CD14-positive monocyte (primary cell): Measurements from ENCODE around the gene GABRB2. TPM values are rescaled to one million over a fixed set of nuclear protein-coding genes. Genes with fewer than 3 reads are reported as not detected.

Experiments
- DNase-seq, 3 donors: peaks; one replicate each; pipeline ENCODE4 v3.0.0-alpha.2; 2011 to 2022
- H2AFZ ChIP-seq: 2 replicates; pipeline ENCODE4 v1.6.0; 2012; ENCODE audit warnings: mild to moderate bottlenecking, low read depth, low read length, inconsistent platforms; ENCODE audit not compliant: insufficient read depth, poor library complexity, severe bottlenecking
- H3K27ac ChIP-seq, 2 donors: 1 replicate in 1 of 2; 2 replicates in 1 of 2; pipeline ENCODE4 v1.5.1; 2012 to 2013; ENCODE audit warnings: low read length in 2 of 2, control low read depth in 1 of 2, inconsistent platforms in 1 of 2, low read depth in 1 of 2, mild to moderate bottlenecking in 1 of 2
- H3K27me3 ChIP-seq, 2 donors: one replicate each; pipeline versions ENCODE4 v1.6.0 to v1.6.1; 2011 to 2013; ENCODE audit warnings: low read length in 2 of 2; ENCODE audit not compliant: control insufficient read depth in 2 of 2, insufficient read depth in 2 of 2
- H3K36me3 ChIP-seq, 2 donors: replicated peaks in 1 of 2; 1 replicate in 1 of 2; 2 replicates in 1 of 2; pipeline versions ENCODE4 v1.5.1 to v1.6.1; 2012 to 2013; ENCODE audit warnings: low read length in 2 of 2, control low read depth in 1 of 2, inconsistent platforms in 1 of 2, mild to moderate bottlenecking in 1 of 2; ENCODE audit not compliant: insufficient read depth in 2 of 2, control insufficient read depth in 1 of 2
- H3K4me1 ChIP-seq, 2 donors: 1 replicate in 1 of 2; 2 replicates in 1 of 2; pipeline versions ENCODE4 v1.5.1 to v1.6.1; 2012 to 2013; ENCODE audit warnings: low read length in 2 of 2, control low read depth in 1 of 2, inconsistent platforms in 1 of 2, mild to moderate bottlenecking in 1 of 2, moderate library complexity in 1 of 2; ENCODE audit not compliant: insufficient read depth in 2 of 2, control insufficient read depth in 1 of 2
- H3K4me2 ChIP-seq: replicated peaks from 2 replicates; pipeline ENCODE3; 2012; ENCODE audit warnings: low read length, moderate library complexity, mild to moderate bottlenecking; ENCODE audit not compliant: poor library complexity, severe bottlenecking; ENCODE audit errors: extremely low read depth
- H3K4me3 ChIP-seq, 3 experiments: fragments of 200-600 bp in 1 of 3; sonication (generic) in 1 of 3; replicated peaks in 1 of 3; 1 replicate in 2 of 3; 2 replicates in 1 of 3; pipeline ENCODE4 v1.5.1; 2011 to 2013; ENCODE audit warnings: low read length in 3 of 3, mild to moderate bottlenecking in 3 of 3, control low read depth in 2 of 3, low read depth in 2 of 3, inconsistent platforms in 1 of 3, moderate library complexity in 1 of 3
- H3K79me2 ChIP-seq: 2 replicates; pipeline ENCODE4 v1.6.0; 2012; ENCODE audit warnings: mild to moderate bottlenecking, control low read depth, inconsistent platforms, low read length, moderate library complexity; ENCODE audit not compliant: insufficient read depth
- H3K9ac ChIP-seq: 2 replicates; pipeline ENCODE4 v1.6.0; 2017; ENCODE audit warnings: low read length, mild to moderate bottlenecking; ENCODE audit not compliant: insufficient read depth, poor library complexity, severe bottlenecking
- H3K9me3 ChIP-seq, 2 donors: replicated peaks in 1 of 2; 1 replicate in 1 of 2; 2 replicates in 1 of 2; pipeline versions ENCODE4 v1.5.1 to v1.6.1; 2012 to 2013; ENCODE audit warnings: low read length in 2 of 2, control low read depth in 1 of 2; ENCODE audit not compliant: control insufficient read depth in 1 of 2, insufficient read depth in 1 of 2
- H4K20me1 ChIP-seq: 2 replicates; pipeline ENCODE4 v1.6.0; 2012; ENCODE audit warnings: mild to moderate bottlenecking, low read length, control low read depth, moderate library complexity; ENCODE audit not compliant: insufficient read depth
- H3K27ac Mint-ChIP-seq, 7 donors: one replicate each; pipeline ENCODE4 v1.8.0; 2020; ENCODE audit warnings: mild to moderate bottlenecking in 7 of 7, mixed read lengths in 7 of 7, moderate library complexity in 6 of 7, inconsistent platforms in 2 of 7
- H3K27me3 Mint-ChIP-seq, 3 donors: one replicate each; pipeline ENCODE4 v1.8.0; 2021 to 2022; ENCODE audit warnings: low read depth in 3 of 3, mild to moderate bottlenecking in 3 of 3, mixed read lengths in 3 of 3, moderate library complexity in 3 of 3, inconsistent platforms in 1 of 3
- H3K36me3 Mint-ChIP-seq, 2 donors: one replicate each; pipeline ENCODE4 v1.8.0; 2020; ENCODE audit warnings: mixed read lengths in 2 of 2, inconsistent platforms in 1 of 2, mild to moderate bottlenecking in 1 of 2
- H3K4me1 Mint-ChIP-seq: one replicate; pipeline ENCODE4 v1.8.0; 2020; ENCODE audit warnings: mild to moderate bottlenecking, mixed read lengths
- H3K4me3 Mint-ChIP-seq, 2 donors: one replicate each; pipeline ENCODE4 v1.8.0; 2020; ENCODE audit warnings: mild to moderate bottlenecking in 2 of 2, mixed read lengths in 2 of 2, moderate library complexity in 1 of 2
- H3K9me3 Mint-ChIP-seq, 7 donors: one replicate each; pipeline ENCODE4 v1.8.0; 2020 to 2022; ENCODE audit warnings: mixed read lengths in 7 of 7, mild to moderate bottlenecking in 6 of 7, moderate library complexity in 6 of 7, inconsistent platforms in 2 of 7
- WGBS: methylation state at CpG from one replicate; pipeline ENCODE4 v1.1.5; 2013; ENCODE audit warnings: missing lambda C conversion rate; ENCODE audit not compliant: insufficient coverage; 5-methylcytosine and 5-hydroxymethylcytosine counted together
- intact Hi-C, 2 donors: fragments of 100-400 bp; cut with micrococcal nuclease; formaldehyde crosslinking; loops; one replicate each; pipeline versions ENCODE4 v1.15.0 to v1.15.1; 2023
- polyA plus RNA-seq, 3 donors: library from polyadenylated mRNA; depleted of rRNA in 1 of 3; unstranded in 2 of 3; stranded (reverse) in 1 of 3; fragments of 300-500 nt in 2 of 3; fragments of >200 nt in 1 of 3; fragmentation: Illumina TruSeq in 2 of 3; gene quantifications; 1 replicate in 2 of 3; 2 replicates in 1 of 3; pipeline ENCODE4 v1.2.3, GENCODE V29; 2012 to 2021
- TF ChIP-seq, protein P1 (sequence below): fragments of 200-600 bp; IDR thresholded peaks from one replicate; pipeline ENCODE4 v1.8.0; 2022; ENCODE audit warnings: antibody characterized with exemption, mild to moderate bottlenecking

The GABRB2 gene
- polyA plus RNA-seq, 3 donors = not detected

DNA sequence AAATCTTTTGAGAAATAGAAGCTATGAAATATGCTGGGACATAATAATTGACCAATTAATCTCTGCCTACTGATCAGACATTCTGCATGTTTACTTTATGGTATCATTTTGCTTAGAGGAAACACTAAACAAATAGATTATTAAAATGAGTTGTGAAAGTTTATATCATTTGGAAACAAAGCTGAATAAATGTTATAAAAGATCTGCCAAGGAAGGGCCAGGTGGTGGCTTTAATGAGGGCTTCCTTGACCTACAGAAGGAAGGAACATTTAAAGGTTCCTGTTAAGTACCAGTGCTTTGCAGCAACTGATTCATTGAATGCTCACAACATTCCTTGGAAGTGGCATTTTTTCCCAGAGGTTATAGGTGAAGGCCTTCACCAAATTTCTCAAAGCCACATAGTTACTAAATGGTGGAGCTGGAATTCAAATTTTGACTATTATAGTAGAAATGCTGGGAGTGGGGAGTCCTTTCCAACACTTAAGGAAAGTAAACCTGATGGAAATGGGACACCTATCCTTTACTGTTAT is 250.7 kb downstream of the GABRB2 start:
- H2AFZ ChIP-seq = no peak overlapping the region
- intact Hi-C loops = no loop called here
- H3K27ac Mint-ChIP-seq = no peak overlapping the region
- no peak for DNase-seq
- H3K27ac ChIP-seq = no peak overlapping the region
- H3K36me3 Mint-ChIP-seq = no peaks in the 10 kb centered on the region
- H3K4me3 ChIP-seq = no peak overlapping the region
- H4K20me1 ChIP-seq = no peaks in the 10 kb centered on the region
- no peak overlapping the region for H3K9ac ChIP-seq
- H3K4me3 Mint-ChIP-seq = no peak overlapping the region
- no peaks in the 10 kb centered on the region for H3K79me2 ChIP-seq
- no peaks in the 10 kb centered on the region for H3K4me1 Mint-ChIP-seq
- TF ChIP-seq, protein P1, sequence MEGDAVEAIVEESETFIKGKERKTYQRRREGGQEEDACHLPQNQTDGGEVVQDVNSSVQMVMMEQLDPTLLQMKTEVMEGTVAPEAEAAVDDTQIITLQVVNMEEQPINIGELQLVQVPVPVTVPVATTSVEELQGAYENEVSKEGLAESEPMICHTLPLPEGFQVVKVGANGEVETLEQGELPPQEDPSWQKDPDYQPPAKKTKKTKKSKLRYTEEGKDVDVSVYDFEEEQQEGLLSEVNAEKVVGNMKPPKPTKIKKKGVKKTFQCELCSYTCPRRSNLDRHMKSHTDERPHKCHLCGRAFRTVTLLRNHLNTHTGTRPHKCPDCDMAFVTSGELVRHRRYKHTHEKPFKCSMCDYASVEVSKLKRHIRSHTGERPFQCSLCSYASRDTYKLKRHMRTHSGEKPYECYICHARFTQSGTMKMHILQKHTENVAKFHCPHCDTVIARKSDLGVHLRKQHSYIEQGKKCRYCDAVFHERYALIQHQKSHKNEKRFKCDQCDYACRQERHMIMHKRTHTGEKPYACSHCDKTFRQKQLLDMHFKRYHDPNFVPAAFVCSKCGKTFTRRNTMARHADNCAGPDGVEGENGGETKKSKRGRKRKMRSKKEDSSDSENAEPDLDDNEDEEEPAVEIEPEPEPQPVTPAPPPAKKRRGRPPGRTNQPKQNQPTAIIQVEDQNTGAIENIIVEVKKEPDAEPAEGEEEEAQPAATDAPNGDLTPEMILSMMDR = no peak
- H3K36me3 ChIP-seq = no peaks in the 10 kb centered on the region
- H3K27me3 Mint-ChIP-seq = peaks cover 0 to 1% (median 0%) of the 10 kb centered on the region in 3 donors
- no peaks in the 10 kb centered on the region for H3K9me3 ChIP-seq
- H3K4me1 ChIP-seq = no peaks in the 10 kb centered on the region
- no peak overlapping the region for H3K4me2 ChIP-seq
- H3K9me3 Mint-ChIP-seq = peaks cover 0 to 6% (median 2%) of the 10 kb centered on the region in 7 donors
- H3K27me3 ChIP-seq = no peaks in the 10 kb centered on the region

DNA sequence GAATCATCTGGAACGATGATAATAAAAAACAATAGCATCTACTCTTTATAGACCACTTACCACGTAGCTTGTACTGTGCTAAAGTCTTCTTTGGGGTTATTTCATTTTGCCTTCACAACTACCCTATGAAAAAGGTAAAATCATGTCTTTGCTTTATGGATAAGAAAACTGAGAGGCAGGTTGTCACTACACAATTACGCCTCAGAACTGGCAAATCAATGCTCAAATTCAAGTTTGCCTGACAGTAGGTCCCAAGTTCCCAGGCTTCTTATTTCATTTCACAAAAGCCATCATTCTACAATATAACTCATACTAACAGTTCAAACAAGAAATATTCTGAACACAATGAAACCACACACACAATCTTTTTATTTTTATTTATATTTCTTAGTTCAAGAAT is 258.5 kb downstream of the GABRB2 start:
- Histone ChIP-seq H3K27me3 (no peaks in the 10 kb centered on the region), H3K36me3 (no peaks in the 10 kb centered on the region), H2AFZ (no peak overlapping the region), H3K4me3 (no peak overlapping the region), H3K9me3 (no peaks in the 10 kb centered on the region), H3K4me2 (no peak overlapping the region), H3K4me1 (no peaks in the 10 kb centered on the region), H3K9ac (no peak overlapping the region), H3K27ac (no peak overlapping the region), H4K20me1 (no peaks in the 10 kb centered on the region), H3K79me2 (no peaks in the 10 kb centered on the region)
- WGBS = no CpG with 5 or more reads among the region's 3 CpGs
- Mint-ChIP-seq H3K36me3 (no peaks in the 10 kb centered on the region), H3K4me1 (no peaks in the 10 kb centered on the region), H3K27me3 (no peaks in the 10 kb centered on the region), H3K9me3 (peaks cover 0 to 3% (median 0%) of the 10 kb centered on the region in 7 donors), H3K4me3 (no peak overlapping the region), H3K27ac (no peak overlapping the region)
- TF ChIP-seq, protein P1 = no peak
- intact Hi-C loops = no loop called here
- DNase-seq = no peak
